ENCODE measurements around the gene GPHB5.

Gene GPHB5

DNA sequence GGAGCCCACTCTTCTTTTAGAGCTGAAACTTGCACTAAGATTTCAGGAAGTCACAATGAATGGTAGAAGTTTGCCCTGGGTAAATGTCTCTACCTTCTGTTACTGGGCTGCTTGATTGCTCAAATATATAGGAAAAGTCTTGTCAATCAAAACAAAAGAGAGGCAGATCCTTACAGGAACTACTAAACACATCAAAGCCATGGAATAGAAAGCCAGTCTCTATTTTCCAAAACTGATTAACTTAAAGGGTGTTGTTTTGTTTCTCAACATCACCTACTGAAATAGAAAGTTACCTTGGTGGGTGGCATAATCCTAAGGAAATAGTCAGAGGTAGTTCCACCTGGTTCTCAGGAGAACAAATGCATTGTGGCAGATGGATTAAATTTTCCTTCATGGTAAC, at the start of gene GPHB5:
TSS of gene GPHB5 (minus strand) at position 101 of the 400 bp plus-strand sequence. CDS start 1,086 bp downstream, outside the sequence.
- no peak for ATAC-seq
- TF ChIP-seq BACH2 (CRISPR knock-in tag; IDR thresholded peaks at IDR 0.05; ENCODE audit: borderline replicate concordance) (no peak), ISL1 (CRISPR knock-in tag; IDR thresholded peaks at IDR 0.05) (no peak), ZFP30 (CRISPR knock-in tag; IDR thresholded peaks at IDR 0.05) (no peak), ZNF70 (CRISPR knock-in tag; IDR thresholded peaks at IDR 0.05) (no peak), ZNF8 (CRISPR knock-in tag; IDR thresholded peaks at IDR 0.05) (no peak), ZNF565 (CRISPR knock-in tag; conservative IDR thresholded peaks at IDR 0.05; ENCODE audit: low read depth) (no peak), ZFP3 (CRISPR knock-in tag; IDR thresholded peaks at IDR 0.05) (no peak), PPARA (CRISPR knock-in tag; IDR thresholded peaks at IDR 0.05; ENCODE audit: borderline replicate concordance) (no peak), PATZ1 (CRISPR knock-in tag; IDR thresholded peaks at IDR 0.05; ENCODE audit: borderline replicate concordance) (no peak), OSR1 (CRISPR knock-in tag; IDR thresholded peaks at IDR 0.05) (no peak), CSDC2 (CRISPR knock-in tag; IDR thresholded peaks at IDR 0.05) (no peak), TOX (CRISPR knock-in tag; IDR thresholded peaks at IDR 0.05; ENCODE audit: borderline replicate concordance) (no peak), RARB (CRISPR knock-in tag; IDR thresholded peaks at IDR 0.05) (no peak), POU6F1 (CRISPR knock-in tag; IDR thresholded peaks at IDR 0.05; ENCODE audit: borderline replicate concordance, low read depth) (no peak), TSHZ2 (CRISPR knock-in tag; IDR thresholded peaks at IDR 0.05) (no peak)
- TF ChIP-seq, protein P1, sequence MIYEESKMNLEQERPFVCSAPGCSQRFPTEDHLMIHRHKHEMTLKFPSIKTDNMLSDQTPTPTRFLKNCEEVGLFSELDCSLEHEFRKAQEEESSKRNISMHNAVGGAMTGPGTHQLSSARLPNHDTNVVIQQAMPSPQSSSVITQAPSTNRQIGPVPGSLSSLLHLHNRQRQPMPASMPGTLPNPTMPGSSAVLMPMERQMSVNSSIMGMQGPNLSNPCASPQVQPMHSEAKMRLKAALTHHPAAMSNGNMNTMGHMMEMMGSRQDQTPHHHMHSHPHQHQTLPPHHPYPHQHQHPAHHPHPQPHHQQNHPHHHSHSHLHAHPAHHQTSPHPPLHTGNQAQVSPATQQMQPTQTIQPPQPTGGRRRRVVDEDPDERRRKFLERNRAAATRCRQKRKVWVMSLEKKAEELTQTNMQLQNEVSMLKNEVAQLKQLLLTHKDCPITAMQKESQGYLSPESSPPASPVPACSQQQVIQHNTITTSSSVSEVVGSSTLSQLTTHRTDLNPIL (CRISPR knock-in tag; IDR thresholded peaks at IDR 0.05; ENCODE audit: low read depth): no peak

DNA sequence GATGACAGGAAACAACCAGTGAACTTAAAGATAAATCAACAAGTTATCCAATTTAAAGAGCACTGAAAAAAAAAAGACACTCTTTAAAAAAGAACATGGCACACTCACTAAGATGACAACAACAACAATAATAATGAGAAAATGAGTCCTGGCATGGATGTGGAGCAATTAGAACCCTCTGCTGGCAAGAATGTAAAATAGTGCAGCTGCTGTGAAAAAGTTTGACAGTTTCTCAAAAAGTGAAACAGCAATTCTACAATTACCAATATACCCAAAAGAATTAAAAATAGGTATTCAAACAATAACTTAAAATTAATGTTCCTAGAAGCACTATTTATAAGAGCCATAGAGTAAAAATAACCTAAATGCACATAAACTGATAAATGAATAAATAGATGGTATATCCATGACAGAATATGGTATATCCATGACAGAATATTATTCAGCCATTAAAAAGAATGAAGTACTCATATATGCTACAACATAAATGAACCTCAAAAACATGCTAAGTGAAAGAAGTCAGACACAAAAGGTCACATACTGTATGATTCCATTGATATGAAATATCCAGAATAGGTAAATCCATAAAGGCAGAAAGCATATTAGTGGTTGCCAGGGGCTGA, 49.1 kb upstream of the GPHB5 start:
- no peak for TF ChIP-seq POU6F1 (CRISPR knock-in tag; IDR thresholded peaks at IDR 0.05; ENCODE audit: borderline replicate concordance, low read depth)
- peak; percentile 98 for TF ChIP-seq ZNF8 (CRISPR knock-in tag; IDR thresholded peaks at IDR 0.05)
- ATAC-seq: no peak

- TF ChIP-seq ZNF565 (CRISPR knock-in tag; conservative IDR thresholded peaks at IDR 0.05; ENCODE audit: low read depth) (no peak), ARNTL (CRISPR knock-in tag; IDR thresholded peaks at IDR 0.05; ENCODE audit: borderline replicate concordance, low read depth) (no peak), OSR1 (CRISPR knock-in tag; IDR thresholded peaks at IDR 0.05) (no peak), CSDC2 (CRISPR knock-in tag; IDR thresholded peaks at IDR 0.05) (no peak), TOX (CRISPR knock-in tag; IDR thresholded peaks at IDR 0.05; ENCODE audit: borderline replicate concordance) (no peak)
- TF ChIP-seq, protein P2, sequence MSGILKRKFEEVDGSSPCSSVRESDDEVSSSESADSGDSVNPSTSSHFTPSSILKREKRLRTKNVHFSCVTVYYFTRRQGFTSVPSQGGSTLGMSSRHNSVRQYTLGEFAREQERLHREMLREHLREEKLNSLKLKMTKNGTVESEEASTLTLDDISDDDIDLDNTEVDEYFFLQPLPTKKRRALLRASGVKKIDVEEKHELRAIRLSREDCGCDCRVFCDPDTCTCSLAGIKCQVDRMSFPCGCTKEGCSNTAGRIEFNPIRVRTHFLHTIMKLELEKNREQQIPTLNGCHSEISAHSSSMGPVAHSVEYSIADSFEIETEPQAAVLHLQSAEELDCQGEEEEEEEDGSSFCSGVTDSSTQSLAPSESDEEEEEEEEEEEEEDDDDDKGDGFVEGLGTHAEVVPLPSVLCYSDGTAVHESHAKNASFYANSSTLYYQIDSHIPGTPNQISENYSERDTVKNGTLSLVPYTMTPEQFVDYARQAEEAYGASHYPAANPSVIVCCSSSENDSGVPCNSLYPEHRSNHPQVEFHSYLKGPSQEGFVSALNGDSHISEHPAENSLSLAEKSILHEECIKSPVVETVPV (CRISPR knock-in tag; IDR thresholded peaks at IDR 0.05): no peak
- ATAC-seq: no peak
Observed at GRCh38 chr14:63362389-63362819, 43.7 kb upstream of the GPHB5 start.

Data from SK-N-SH treated with all-trans-retinoic acid at 6 μM for 48 hours (cell line).